Fibroblast of gingiva (primary cell): ENCODE measurements around the gene LRRC49.
"Not testable (repeated sequence)": the region's sequence is repeated elsewhere in the genome, so short reads cannot be mapped to it uniquely, and the experiment has no call there.

ENCODE experiments used
- DNase-seq: peaks from one replicate; pipeline ENCODE4 v3.0.0-alpha.2; 2011; ENCODE audit warnings: low read depth

The LRRC49 gene

GRCh38 chr15:70995383-70995970, 102.9 kb downstream of the LRRC49 start:
- DNase-seq, result no peak

GRCh38 chr15:70998319-70998718, 105.7 kb downstream of the LRRC49 start:
- DNase-seq, result no peak

GRCh38 chr15:71002316-71002715, 109.7 kb downstream of the LRRC49 start:
- peak; percentile 2 for DNase-seq

GRCh38 chr15:71003319-71003718, 110.7 kb downstream of the LRRC49 start:
- DNase-seq, result no peak

- DNase-seq, result not testable (repeated sequence)
Observed at GRCh38 chr15:71004506-71004905, 111.9 kb downstream of the LRRC49 start.

- DNase-seq, result no peak
Observed at GRCh38 chr15:71005895-71006294, 113.3 kb downstream of the LRRC49 start.

- DNase-seq, result no peak
Observed at GRCh38 chr15:71008250-71008870, 115.7 kb downstream of the LRRC49 start.

GRCh38 chr15:71010472-71010871, 117.8 kb downstream of the LRRC49 start:
- DNase-seq, result no peak

GRCh38 chr15:71010997-71011396, 118.4 kb downstream of the LRRC49 start:
- DNase-seq, result no peak

- peak; percentile 44 for DNase-seq
Observed at GRCh38 chr15:71011503-71012155, 119.0 kb downstream of the LRRC49 start.

GRCh38 chr15:71013446-71013845, 120.8 kb downstream of the LRRC49 start:
- no peak for DNase-seq

GRCh38 chr15:71015342-71015741, 122.7 kb downstream of the LRRC49 start:
- no peak for DNase-seq

GRCh38 chr15:71031232-71031631, 138.6 kb downstream of the LRRC49 start:
- DNase-seq, result not testable (repeated sequence)

- DNase-seq, result not testable (repeated sequence)
Observed at GRCh38 chr15:71035478-71035877, 142.9 kb downstream of the LRRC49 start.

GRCh38 chr15:71042356-71042922, 149.8 kb downstream of the LRRC49 start:
- no peak for DNase-seq

GRCh38 chr15:71043373-71043772, 150.7 kb downstream of the LRRC49 start:
- DNase-seq, result no peak

- no peak for DNase-seq
Observed at GRCh38 chr15:71044006-71044405, 151.4 kb downstream of the LRRC49 start.

- DNase-seq, result not testable (repeated sequence)
Observed at GRCh38 chr15:71046146-71046545, 153.5 kb downstream of the LRRC49 start.

- peak; percentile 62 for DNase-seq
Observed at GRCh38 chr15:71048913-71049675, 156.5 kb downstream of the LRRC49 start.

GRCh38 chr15:71049706-71050422, 157.2 kb downstream of the LRRC49 start:
- no peak for DNase-seq

- DNase-seq, result no peak
Observed at GRCh38 chr15:71050461-71050860, 157.8 kb downstream of the LRRC49 start.

- DNase-seq, result peak; percentile 27
Observed at GRCh38 chr15:71051539-71051938, 158.9 kb downstream of the LRRC49 start.
